MCF 10A (cell line): ENCODE measurements around the gene ATP5PB. TPM values are rescaled to one million over a fixed set of nuclear protein-coding genes. Genes with fewer than 3 reads are reported as not detected.

ENCODE experiments used
- BruUV-seq: library from RNA; stranded (reverse); fragments of 400-500 nt; replicated peaks from 2 replicates; lab custom pipeline; 2021; lab: Mats Ljungman, UMichigan
- CTCF ChIA-PET: fragments of 300-600 bp; sonication (Branson Sonifier 250); formaldehyde crosslinking; extraction: SDS; loops from one replicate; lab custom pipeline; 2021; ENCODE audit warnings: antibody characterized with exemption, inconsistent platforms; lab: Yijun Ruan, JAX
- POLR2A ChIA-PET: fragments of 300-600, 350-650 bp; sonication (Branson Sonifier 250); formaldehyde crosslinking; extraction: SDS; loops from one replicate; lab custom pipeline; 2020; ENCODE audit warnings: antibody characterized with exemption, inconsistent platforms; lab: Yijun Ruan, JAX
- DNase-seq: peaks from one replicate; pipeline ENCODE4 v3.0.0-alpha.2; 2018; ENCODE audit not compliant: unreplicated experiment
- H3K27ac Mint-ChIP-seq: one replicate; pipeline ENCODE4 v1.8.0; 2022; ENCODE audit warnings: mild to moderate bottlenecking, low read depth, mixed read lengths; ENCODE audit not compliant: unreplicated experiment
- H3K27me3 Mint-ChIP-seq: one replicate; pipeline ENCODE4 v1.8.0; 2022; ENCODE audit warnings: mixed read lengths; ENCODE audit not compliant: insufficient read depth, unreplicated experiment
- H3K36me3 Mint-ChIP-seq: one replicate; pipeline ENCODE4 v1.8.0; 2022; ENCODE audit warnings: mild to moderate bottlenecking, moderate library complexity, mixed read lengths; ENCODE audit not compliant: insufficient read depth, unreplicated experiment
- H3K4me1 Mint-ChIP-seq: one replicate; pipeline ENCODE4 v1.8.0; 2022; ENCODE audit warnings: mixed read lengths; ENCODE audit not compliant: insufficient read depth, unreplicated experiment
- H3K4me3 Mint-ChIP-seq: one replicate; pipeline ENCODE4 v1.8.0; 2022; ENCODE audit warnings: mild to moderate bottlenecking, moderate library complexity, mixed read lengths; ENCODE audit not compliant: unreplicated experiment
- H3K9me3 Mint-ChIP-seq: one replicate; pipeline ENCODE4 v1.8.0; 2022; ENCODE audit warnings: mixed read lengths; ENCODE audit not compliant: unreplicated experiment
- CTCF ChIP-seq: fragments of 200-600 bp; IDR thresholded peaks from one replicate; pipeline ENCODE4 v1.8.0; 2022; ENCODE audit warnings: antibody characterized with exemption, mild to moderate bottlenecking; ENCODE audit not compliant: unreplicated experiment
- intact Hi-C: fragments of 100-400 bp; cut with micrococcal nuclease; formaldehyde crosslinking; loops from 2 replicates; pipeline ENCODE4 v1.14.1; 2022
- total RNA-seq: library from RNA; stranded (reverse); gene quantifications from 2 replicates; pipeline ENCODE4 v1.2.3, GENCODE V29; 2022

ATP5PB gene
- total RNA-seq, 1 experiment from 2014 or later, result 348 TPM

DNA sequence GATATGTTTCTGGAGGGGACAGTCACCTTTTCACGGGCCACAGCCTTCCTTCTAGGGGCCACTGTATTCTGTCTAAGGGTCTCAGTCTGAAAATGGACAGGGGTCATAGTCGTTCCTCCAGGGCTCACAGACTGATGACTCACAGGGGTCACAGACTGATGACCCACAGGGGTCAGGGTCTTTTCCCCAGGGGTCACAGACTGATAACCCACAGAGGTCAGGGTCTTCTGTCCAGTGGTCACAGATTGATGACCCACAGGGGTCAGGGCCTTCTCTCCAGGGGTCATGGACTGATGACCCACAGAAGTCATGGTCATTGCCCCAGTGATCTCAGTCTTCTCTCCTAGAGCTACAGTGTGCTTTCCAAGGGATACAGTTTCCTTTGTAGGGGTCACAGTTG is 34.5 kb upstream of the ATP5PB start:
- no TSS peak for BruUV-seq
- Mint-ChIP-seq H3K27ac (no peak overlapping the region), H3K9me3 (no peaks in the 10 kb centered on the region), H3K27me3 (no peaks in the 10 kb centered on the region), H3K36me3 (no peaks in the 10 kb centered on the region), H3K4me1 (peaks cover 7% of the 10 kb centered on the region), H3K4me3 (no peak overlapping the region)
- DNase-seq, result no peak
- POLR2A ChIA-PET, result no interaction called here
- no peak for TF ChIP-seq CTCF
- intact Hi-C loops, result no loop called here
- CTCF ChIA-PET, result no interaction called here

DNA sequence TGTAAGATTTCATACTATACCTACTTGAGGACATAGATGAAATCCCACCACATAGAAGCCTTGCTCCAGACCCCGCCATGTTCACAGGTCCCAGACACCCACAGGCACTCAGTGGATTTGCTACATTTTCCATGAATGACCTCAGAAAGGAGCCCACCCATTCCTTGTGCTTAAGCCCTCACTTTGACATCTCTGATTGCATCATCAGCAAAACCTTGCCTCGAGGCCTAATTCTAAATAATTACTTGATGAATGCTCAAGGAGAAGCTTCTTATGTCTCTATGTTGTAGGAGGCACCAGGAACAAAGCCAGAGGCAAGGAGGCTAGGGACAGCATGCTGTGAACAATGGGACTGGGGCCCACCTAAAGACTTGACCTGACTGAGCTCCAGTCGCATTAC is 33.8 kb upstream of the ATP5PB start:
- ChIA-PET CTCF (interaction anchor here (0.6 to 1.1 kb wide), 3 partner anchors 15 to 193 kb away, joined by 3 to 10 read pairs (median 4); no protein-coding TSS in a partner anchor), POLR2A (no interaction called here)
- Mint-ChIP-seq H3K4me1 (peaks cover 7% of the 10 kb centered on the region), H3K9me3 (no peaks in the 10 kb centered on the region), H3K4me3 (no peak overlapping the region), H3K27ac (no peak overlapping the region), H3K27me3 (no peaks in the 10 kb centered on the region), H3K36me3 (no peaks in the 10 kb centered on the region)
- TF ChIP-seq CTCF, result no peak
- intact Hi-C loops, result no loop called here
- no TSS peak for BruUV-seq
- DNase-seq, result no peak

DNA sequence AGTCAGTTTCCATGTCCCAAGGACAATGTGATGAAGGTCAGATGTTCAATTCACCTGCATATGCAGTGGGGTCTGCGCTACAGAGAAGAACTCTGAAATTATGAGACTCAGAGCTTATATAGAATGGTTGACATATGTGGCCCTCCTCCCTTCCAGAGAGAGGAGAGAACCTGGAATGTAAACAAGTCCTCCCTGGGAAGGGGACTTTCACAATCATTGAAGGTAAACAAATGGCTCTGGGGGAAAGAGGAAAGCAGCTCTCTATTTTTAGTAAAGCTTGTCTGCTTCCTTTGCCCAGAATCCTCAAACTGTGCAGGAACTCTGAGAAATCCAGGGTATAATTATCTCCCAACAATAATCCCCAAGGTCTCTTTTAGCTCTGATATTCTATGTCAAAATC is 31.5 kb upstream of the ATP5PB start:
- ChIA-PET POLR2A (interaction anchor here (1.2 kb wide), 1 partner anchor 11 kb away, joined by 4 read pairs; no protein-coding TSS in a partner anchor), CTCF (interaction anchor here (0.6 to 3.1 kb wide), 3 partner anchors 17 to 1019 kb away, joined by 3 to 16 read pairs (median 4); no protein-coding TSS in a partner anchor)
- no peaks in the 10 kb centered on the region for H3K9me3 Mint-ChIP-seq
- TF ChIP-seq CTCF, result no peak
- no peak overlapping the region for H3K4me3 Mint-ChIP-seq
- peak overlapping the region; percentile 79 for H3K27ac Mint-ChIP-seq
- peaks cover 15% of the 10 kb centered on the region for H3K4me1 Mint-ChIP-seq
- BruUV-seq, result no TSS peak
- H3K27me3 Mint-ChIP-seq, result no peaks in the 10 kb centered on the region
- intact Hi-C loops, result no loop called here
- DNase-seq, result peak; percentile 42
- peaks cover under 1% of the 10 kb centered on the region for H3K36me3 Mint-ChIP-seq

DNA sequence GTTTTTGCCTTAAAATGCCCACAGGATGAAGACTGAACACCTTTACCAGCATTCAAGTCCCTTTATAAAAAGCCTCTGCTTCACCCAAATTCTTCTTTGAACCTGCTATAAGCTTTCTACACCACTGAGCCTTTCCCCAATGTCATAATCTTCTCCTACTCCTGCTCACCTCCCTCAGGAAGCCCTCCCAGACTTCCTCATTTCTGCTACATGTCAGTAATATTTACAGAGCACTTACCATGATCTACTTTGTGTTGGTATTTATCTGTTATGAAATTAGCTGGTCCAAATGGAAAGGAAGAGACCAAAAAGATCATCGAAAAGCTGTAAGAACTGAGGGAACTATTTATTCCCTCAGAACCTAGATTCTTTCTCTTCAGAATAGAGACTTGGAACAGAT is 30.2 kb upstream of the ATP5PB start:
- no peaks in the 10 kb centered on the region for H3K27me3 Mint-ChIP-seq
- H3K9me3 Mint-ChIP-seq, result no peaks in the 10 kb centered on the region
- DNase-seq, result no peak
- peaks cover 5% of the 10 kb centered on the region for H3K36me3 Mint-ChIP-seq
- BruUV-seq, result no TSS peak
- no peak for TF ChIP-seq CTCF
- H3K4me1 Mint-ChIP-seq, result peaks cover 24% of the 10 kb centered on the region
- POLR2A ChIA-PET, result no interaction called here
- no peak overlapping the region for H3K27ac Mint-ChIP-seq
- intact Hi-C loops, result no loop called here
- CTCF ChIA-PET, result interaction anchor here (1.5 to 3.1 kb wide), 2 partner anchors 18 to 196 kb away, joined by 4 to 16 read pairs; no protein-coding TSS in a partner anchor
- H3K4me3 Mint-ChIP-seq, result no peak overlapping the region
